CD4-positive, alpha-beta T cell treated with Interleukin-4 for 1 hour (primary cell): ENCODE measurements around the gene TMTC2.
"Not testable (repeated sequence)": the region's sequence is repeated elsewhere in the genome, so short reads cannot be mapped to it uniquely, and the experiment has no call there.

ENCODE experiments used
- DNase-seq, 2 donors: peaks; one replicate each; pipeline ENCODE4 v3.0.0-alpha.2; 2020 to 2022

The TMTC2 gene

GRCh38 chr12:83092606-83093005 is 405.9 kb downstream of the TMTC2 start:
- DNase-seq, result no peak

- DNase-seq, result no peak
Observed at GRCh38 chr12:83093426-83093825, 406.7 kb downstream of the TMTC2 start.

GRCh38 chr12:83097643-83098342 is 411.1 kb downstream of the TMTC2 start:
- DNase-seq, result no peak

- DNase-seq, result no peak
Observed at GRCh38 chr12:83099436-83099835, 412.7 kb downstream of the TMTC2 start.

- DNase-seq, result no peak
Observed at GRCh38 chr12:83102499-83102898, 415.8 kb downstream of the TMTC2 start.

- DNase-seq, result no peak
Observed at GRCh38 chr12:83106873-83107272, 420.2 kb downstream of the TMTC2 start.

GRCh38 chr12:83110424-83110823 is 423.7 kb downstream of the TMTC2 start:
- DNase-seq, result no peak

- no peak for DNase-seq
Observed at GRCh38 chr12:83113945-83114344, 427.2 kb downstream of the TMTC2 start.

GRCh38 chr12:83114966-83115365 is 428.3 kb downstream of the TMTC2 start:
- no peak for DNase-seq

GRCh38 chr12:83117926-83118325 is 431.2 kb downstream of the TMTC2 start:
- not testable (repeated sequence) for DNase-seq

- no peak for DNase-seq
Observed at GRCh38 chr12:83121897-83122622, 435.4 kb downstream of the TMTC2 start.

GRCh38 chr12:83122623-83122934 is 435.9 kb downstream of the TMTC2 start:
- no peak for DNase-seq

GRCh38 chr12:83123039-83123438 is 436.3 kb downstream of the TMTC2 start:
- no peak for DNase-seq

GRCh38 chr12:83128540-83128939 is 441.8 kb downstream of the TMTC2 start:
- DNase-seq, result no peak

- no peak for DNase-seq
Observed at GRCh38 chr12:83130178-83130577, 443.5 kb downstream of the TMTC2 start.

GRCh38 chr12:83132360-83132759 is 445.7 kb downstream of the TMTC2 start:
- DNase-seq, result no peak

- no peak for DNase-seq
Observed at GRCh38 chr12:83136411-83136810, 449.7 kb downstream of the TMTC2 start.

- no peak for DNase-seq
Observed at GRCh38 chr12:83140135-83140534, 453.4 kb downstream of the TMTC2 start.

- DNase-seq, result no peak
Observed at GRCh38 chr12:83141460-83141994, 454.8 kb downstream of the TMTC2 start.

- DNase-seq, result no peak
Observed at GRCh38 chr12:83142914-83143313, 456.2 kb downstream of the TMTC2 start.

- no peak for DNase-seq
Observed at GRCh38 chr12:83143950-83144349, 457.2 kb downstream of the TMTC2 start.

GRCh38 chr12:83145325-83145840 is 458.7 kb downstream of the TMTC2 start:
- DNase-seq, result no peak

GRCh38 chr12:83147341-83147740 is 460.6 kb downstream of the TMTC2 start:
- DNase-seq, result no peak

- DNase-seq, result no peak
Observed at GRCh38 chr12:83149987-83150386, 463.3 kb downstream of the TMTC2 start.
